Measurements from ENCODE around the gene STX18. TPM values are rescaled to one million over a fixed set of nuclear protein-coding genes. Genes with fewer than 3 reads are reported as not detected.
A peak's percentile ranks its signal among the peaks of the same experiment; 100 is the strongest.

Gene STX18
- total RNA-seq, 2 donors from 2014 or later, result 13.3 to 26.6 TPM

GRCh38 chr4:4395849-4396627 is 145.8 kb downstream of the STX18 start:
- Mint-ChIP-seq H3K36me3 (no peaks in the 10 kb centered on the region), H3K9me3 (no peaks in the 10 kb centered on the region), H3K27ac (no peak overlapping the region)
- ATAC-seq, result no peak
- DNase-seq (ENCODE audit: low spot score in 2 of 2), result no peak

- no peak overlapping the region for H3K27ac Mint-ChIP-seq
- H3K9me3 Mint-ChIP-seq, result no peaks in the 10 kb centered on the region
- no peaks in the 10 kb centered on the region for H3K36me3 Mint-ChIP-seq
- DNase-seq (ENCODE audit: low spot score in 2 of 2), result no peak
- no peak for ATAC-seq
Observed at GRCh38 chr4:4395371-4395770, 146.5 kb downstream of the STX18 start.

GRCh38 chr4:4394644-4395043 is 147.2 kb downstream of the STX18 start:
- Mint-ChIP-seq H3K36me3 (no peaks in the 10 kb centered on the region), H3K27ac (no peak overlapping the region)
- no peak for ATAC-seq

GRCh38 chr4:4392501-4393183 is 149.2 kb downstream of the STX18 start:
- Mint-ChIP-seq H3K27ac (no peak overlapping the region), H3K9me3 (no peaks in the 10 kb centered on the region), H3K36me3 (no peaks in the 10 kb centered on the region)
- ATAC-seq (no peak), DNase-seq (ENCODE audit: low spot score in 2 of 2) (no peak)

More at GRCh38 chr4:4394644-4395043, 147.2 kb downstream of the STX18 start:
- no peaks in the 10 kb centered on the region for H3K9me3 Mint-ChIP-seq
- DNase-seq (ENCODE audit: low spot score in 2 of 2), result no peak

GRCh38 chr4:4391866-4392265 is 150.0 kb downstream of the STX18 start:
- Mint-ChIP-seq H3K9me3 (no peaks in the 10 kb centered on the region), H3K27ac (no peak overlapping the region), H3K36me3 (no peaks in the 10 kb centered on the region)
- ATAC-seq (no peak), DNase-seq (ENCODE audit: low spot score in 2 of 2) (no peak)

GRCh38 chr4:4390515-4391240 is 151.2 kb downstream of the STX18 start:
- ATAC-seq, result no peak
- no peaks in the 10 kb centered on the region for H3K9me3 Mint-ChIP-seq
- DNase-seq (ENCODE audit: low spot score in 2 of 2), result no peak
- no peak overlapping the region for H3K27ac Mint-ChIP-seq
- no peaks in the 10 kb centered on the region for H3K36me3 Mint-ChIP-seq

- ATAC-seq, result no peak
- Mint-ChIP-seq H3K27ac (no peak overlapping the region), H3K36me3 (no peaks in the 10 kb centered on the region), H3K9me3 (no peaks in the 10 kb centered on the region)
- no peak for DNase-seq (ENCODE audit: low spot score in 2 of 2)
Observed at GRCh38 chr4:4390046-4390445, 151.8 kb downstream of the STX18 start.

GRCh38 chr4:4388836-4389575 is 152.8 kb downstream of the STX18 start:
- DNase-seq (ENCODE audit: low spot score in 2 of 2) (no peak), ATAC-seq (no peak)
- Mint-ChIP-seq H3K9me3 (no peaks in the 10 kb centered on the region), H3K36me3 (no peaks in the 10 kb centered on the region), H3K27ac (no peak overlapping the region)

- no peak for ATAC-seq
- Mint-ChIP-seq H3K36me3 (no peaks in the 10 kb centered on the region), H3K27ac (no peak overlapping the region), H3K9me3 (no peaks in the 10 kb centered on the region)
- no peak for DNase-seq (ENCODE audit: low spot score in 2 of 2)
Observed at GRCh38 chr4:4388311-4388790, 153.5 kb downstream of the STX18 start.

GRCh38 chr4:4387531-4388310 is 154.1 kb downstream of the STX18 start:
- ATAC-seq (no peak), DNase-seq (ENCODE audit: low spot score in 2 of 2) (no peak)
- H3K36me3 Mint-ChIP-seq, result no peaks in the 10 kb centered on the region
- H3K27ac Mint-ChIP-seq, result no peak overlapping the region
- no peaks in the 10 kb centered on the region for H3K9me3 Mint-ChIP-seq

GRCh38 chr4:4386736-4387392 is 155.0 kb downstream of the STX18 start, which contains the start of gene NSG1:
NSG1 (plus strand) TSS chr4:4387102; CDS start chr4:4387630, 528 bp downstream.
- Mint-ChIP-seq H3K27ac (no peak within 1 kb of the TSS), H3K36me3 (no peaks in the 10 kb centered on the region), H3K9me3 (no peaks in the 10 kb centered on the region)
- ATAC-seq (peak; percentile 47 to 48), DNase-seq (ENCODE audit: low spot score in 2 of 2) (peak in 1 of 2 donors; percentile 17)

GRCh38 chr4:4386296-4386735 is 155.5 kb downstream of the STX18 start:
- no peak for DNase-seq (ENCODE audit: low spot score in 2 of 2)
- Mint-ChIP-seq H3K27ac (no peak overlapping the region), H3K36me3 (no peaks in the 10 kb centered on the region), H3K9me3 (no peaks in the 10 kb centered on the region)
- peak; percentile 49 to 52 for ATAC-seq

- ATAC-seq (peak in 1 of 2 donors; percentile 8), DNase-seq (ENCODE audit: low spot score in 2 of 2) (no peak)
- no peak overlapping the region for H3K27ac Mint-ChIP-seq
- H3K9me3 Mint-ChIP-seq, result no peaks in the 10 kb centered on the region
- no peaks in the 10 kb centered on the region for H3K36me3 Mint-ChIP-seq
Observed at GRCh38 chr4:4385729-4386295, 156.0 kb downstream of the STX18 start.

- no peak overlapping the region for H3K27ac Mint-ChIP-seq
- peak in 1 of 2 donors; percentile 23 for DNase-seq (ENCODE audit: low spot score in 2 of 2)
- H3K9me3 Mint-ChIP-seq, result no peaks in the 10 kb centered on the region
- H3K36me3 Mint-ChIP-seq, result no peaks in the 10 kb centered on the region
- ATAC-seq, result peak in 1 of 2 donors; percentile 39
Observed at GRCh38 chr4:4384837-4385236, 157.0 kb downstream of the STX18 start.

- H3K9me3 Mint-ChIP-seq, result no peaks in the 10 kb centered on the region
- H3K27ac Mint-ChIP-seq, result no peak overlapping the region
- no peak for ATAC-seq
- DNase-seq (ENCODE audit: low spot score in 2 of 2), result no peak
- no peaks in the 10 kb centered on the region for H3K36me3 Mint-ChIP-seq
Observed at GRCh38 chr4:4383085-4383484, 158.8 kb downstream of the STX18 start.
